GM12878 (cell line): ENCODE measurements around the gene CRP.

Experiments
- CBFB ChIP-seq: IDR thresholded peaks from 2 replicates; pipeline ENCODE4 v1.6.1; 2016; ENCODE audit warnings: antibody characterized with exemption, low read depth
- ESRRA ChIP-seq: IDR thresholded peaks from 2 replicates; pipeline ENCODE4 v1.6.1; 2012; ENCODE audit warnings: mild to moderate bottlenecking, low read length, improper control_type of control experiment
- NFIC ChIP-seq: IDR thresholded peaks from 2 replicates; pipeline ENCODE4 v1.6.1; 2012; ENCODE audit warnings: low read depth, mild to moderate bottlenecking, inconsistent platforms, low read length, moderate library complexity
- POLR2AphosphoS5 ChIP-seq: IDR thresholded peaks from 2 replicates; pipeline ENCODE4 v1.6.1; 2011; ENCODE audit warnings: mild to moderate bottlenecking, low read length, inconsistent platforms
- RBBP5 ChIP-seq: fragments of 200-600 bp; sonication (generic); conservative IDR thresholded peaks from 2 replicates; pipeline ENCODE4 v1.6.1; 2016
- SP1 ChIP-seq: IDR thresholded peaks from one replicate; pipeline ENCODE4 v1.6.1; 2011; ENCODE audit warnings: low read depth, low read length
- SRF ChIP-seq, 2 experiments: IDR thresholded peaks; 2 replicates each; pipeline ENCODE4 v1.6.1; 2011; ENCODE audit warnings: low read depth in 2 of 2, low read length in 2 of 2, mild to moderate bottlenecking in 1 of 2, moderate library complexity in 1 of 2
- TAF1 ChIP-seq: IDR thresholded peaks from 2 replicates; pipeline ENCODE4 v1.6.1; 2011; ENCODE audit warnings: mild to moderate bottlenecking, low read depth, low read length, borderline replicate concordance
- ZNF384 ChIP-seq: IDR thresholded peaks from 2 replicates; pipeline ENCODE4 v1.6.1; 2012; ENCODE audit warnings: low read depth, mild to moderate bottlenecking, low read length, improper control_type of control experiment, borderline replicate concordance
- TF ChIP-seq, protein P1 (sequence below): IDR thresholded peaks from 2 replicates; pipeline ENCODE4 v1.6.1; 2012; ENCODE audit warnings: mild to moderate bottlenecking, low read depth, low read length
- TF ChIP-seq, protein P2 (sequence below), 3 experiments: IDR thresholded peaks in 2 of 3; conservative IDR thresholded peaks in 1 of 3; 2 replicates each; pipeline ENCODE4 v1.5.1; 2011; ENCODE audit warnings: low read depth in 3 of 3, low read length in 3 of 3, mild to moderate bottlenecking in 3 of 3, control low read depth in 2 of 3, moderate library complexity in 2 of 3, inconsistent platforms in 1 of 3, mixed read lengths in 1 of 3; ENCODE audit not compliant: control insufficient read depth in 2 of 3, insufficient read depth in 1 of 3; ENCODE audit errors: extremely low read depth in 1 of 3
- TF ChIP-seq, protein P3 (sequence below): fragments of 450-650 bp; formaldehyde crosslinking; IDR thresholded peaks from 2 replicates; pipeline ENCODE4 v1.4.0; 2022; ENCODE audit warnings: mild to moderate bottlenecking, moderate library complexity
- TF ChIP-seq, protein P4 (sequence below): fragments of 150-350 bp; IDR thresholded peaks from 2 replicates; pipeline ENCODE4 v1.6.1; 2014; ENCODE audit warnings: mild to moderate bottlenecking, low read depth, low read length

DNA sequence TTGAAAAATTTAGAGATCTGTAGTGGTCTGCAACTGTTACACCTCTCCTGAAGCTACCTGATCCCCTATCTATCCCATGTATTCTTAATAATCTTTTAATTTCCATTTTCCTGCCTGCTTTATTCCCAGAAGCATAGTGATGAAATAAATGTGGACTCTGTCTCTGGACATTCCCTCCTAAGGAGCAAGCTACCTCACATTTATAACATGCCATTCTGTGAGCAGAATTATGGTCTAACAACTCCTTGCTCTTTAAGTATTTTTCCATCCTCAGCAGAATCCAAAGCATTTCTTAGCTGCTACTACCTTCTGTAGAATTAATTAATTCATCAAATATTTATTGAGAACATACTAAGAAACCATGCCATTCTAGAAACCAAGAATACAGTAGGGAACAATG, 15.1 kb downstream of the CRP start:
- TF ChIP-seq SP1 (no peak), SRF (IDR thresholded peaks at IDR 0.05; ENCODE audit: low read depth in 2 of 2, low read length in 2 of 2) (no peak), RBBP5 (no peak), ZNF384 (no peak), NFIC (no peak), CBFB (no peak), TAF1 (no peak), POLR2AphosphoS5 (no peak), ESRRA (no peak)
- TF ChIP-seq, protein P1, sequence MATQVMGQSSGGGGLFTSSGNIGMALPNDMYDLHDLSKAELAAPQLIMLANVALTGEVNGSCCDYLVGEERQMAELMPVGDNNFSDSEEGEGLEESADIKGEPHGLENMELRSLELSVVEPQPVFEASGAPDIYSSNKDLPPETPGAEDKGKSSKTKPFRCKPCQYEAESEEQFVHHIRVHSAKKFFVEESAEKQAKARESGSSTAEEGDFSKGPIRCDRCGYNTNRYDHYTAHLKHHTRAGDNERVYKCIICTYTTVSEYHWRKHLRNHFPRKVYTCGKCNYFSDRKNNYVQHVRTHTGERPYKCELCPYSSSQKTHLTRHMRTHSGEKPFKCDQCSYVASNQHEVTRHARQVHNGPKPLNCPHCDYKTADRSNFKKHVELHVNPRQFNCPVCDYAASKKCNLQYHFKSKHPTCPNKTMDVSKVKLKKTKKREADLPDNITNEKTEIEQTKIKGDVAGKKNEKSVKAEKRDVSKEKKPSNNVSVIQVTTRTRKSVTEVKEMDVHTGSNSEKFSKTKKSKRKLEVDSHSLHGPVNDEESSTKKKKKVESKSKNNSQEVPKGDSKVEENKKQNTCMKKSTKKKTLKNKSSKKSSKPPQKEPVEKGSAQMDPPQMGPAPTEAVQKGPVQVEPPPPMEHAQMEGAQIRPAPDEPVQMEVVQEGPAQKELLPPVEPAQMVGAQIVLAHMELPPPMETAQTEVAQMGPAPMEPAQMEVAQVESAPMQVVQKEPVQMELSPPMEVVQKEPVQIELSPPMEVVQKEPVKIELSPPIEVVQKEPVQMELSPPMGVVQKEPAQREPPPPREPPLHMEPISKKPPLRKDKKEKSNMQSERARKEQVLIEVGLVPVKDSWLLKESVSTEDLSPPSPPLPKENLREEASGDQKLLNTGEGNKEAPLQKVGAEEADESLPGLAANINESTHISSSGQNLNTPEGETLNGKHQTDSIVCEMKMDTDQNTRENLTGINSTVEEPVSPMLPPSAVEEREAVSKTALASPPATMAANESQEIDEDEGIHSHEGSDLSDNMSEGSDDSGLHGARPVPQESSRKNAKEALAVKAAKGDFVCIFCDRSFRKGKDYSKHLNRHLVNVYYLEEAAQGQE: no peak
- TF ChIP-seq, protein P2, sequence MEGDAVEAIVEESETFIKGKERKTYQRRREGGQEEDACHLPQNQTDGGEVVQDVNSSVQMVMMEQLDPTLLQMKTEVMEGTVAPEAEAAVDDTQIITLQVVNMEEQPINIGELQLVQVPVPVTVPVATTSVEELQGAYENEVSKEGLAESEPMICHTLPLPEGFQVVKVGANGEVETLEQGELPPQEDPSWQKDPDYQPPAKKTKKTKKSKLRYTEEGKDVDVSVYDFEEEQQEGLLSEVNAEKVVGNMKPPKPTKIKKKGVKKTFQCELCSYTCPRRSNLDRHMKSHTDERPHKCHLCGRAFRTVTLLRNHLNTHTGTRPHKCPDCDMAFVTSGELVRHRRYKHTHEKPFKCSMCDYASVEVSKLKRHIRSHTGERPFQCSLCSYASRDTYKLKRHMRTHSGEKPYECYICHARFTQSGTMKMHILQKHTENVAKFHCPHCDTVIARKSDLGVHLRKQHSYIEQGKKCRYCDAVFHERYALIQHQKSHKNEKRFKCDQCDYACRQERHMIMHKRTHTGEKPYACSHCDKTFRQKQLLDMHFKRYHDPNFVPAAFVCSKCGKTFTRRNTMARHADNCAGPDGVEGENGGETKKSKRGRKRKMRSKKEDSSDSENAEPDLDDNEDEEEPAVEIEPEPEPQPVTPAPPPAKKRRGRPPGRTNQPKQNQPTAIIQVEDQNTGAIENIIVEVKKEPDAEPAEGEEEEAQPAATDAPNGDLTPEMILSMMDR (IDR thresholded peaks at IDR 0.05 in 2 of 3, conservative IDR thresholded peaks at IDR 0.05 in 1 of 3; ENCODE audit: control insufficient read depth in 2 of 3, extremely low read depth in 1 of 3, insufficient read depth in 1 of 3, low read depth in 3 of 3, low read length in 3 of 3): no peak
- TF ChIP-seq, protein P3, sequence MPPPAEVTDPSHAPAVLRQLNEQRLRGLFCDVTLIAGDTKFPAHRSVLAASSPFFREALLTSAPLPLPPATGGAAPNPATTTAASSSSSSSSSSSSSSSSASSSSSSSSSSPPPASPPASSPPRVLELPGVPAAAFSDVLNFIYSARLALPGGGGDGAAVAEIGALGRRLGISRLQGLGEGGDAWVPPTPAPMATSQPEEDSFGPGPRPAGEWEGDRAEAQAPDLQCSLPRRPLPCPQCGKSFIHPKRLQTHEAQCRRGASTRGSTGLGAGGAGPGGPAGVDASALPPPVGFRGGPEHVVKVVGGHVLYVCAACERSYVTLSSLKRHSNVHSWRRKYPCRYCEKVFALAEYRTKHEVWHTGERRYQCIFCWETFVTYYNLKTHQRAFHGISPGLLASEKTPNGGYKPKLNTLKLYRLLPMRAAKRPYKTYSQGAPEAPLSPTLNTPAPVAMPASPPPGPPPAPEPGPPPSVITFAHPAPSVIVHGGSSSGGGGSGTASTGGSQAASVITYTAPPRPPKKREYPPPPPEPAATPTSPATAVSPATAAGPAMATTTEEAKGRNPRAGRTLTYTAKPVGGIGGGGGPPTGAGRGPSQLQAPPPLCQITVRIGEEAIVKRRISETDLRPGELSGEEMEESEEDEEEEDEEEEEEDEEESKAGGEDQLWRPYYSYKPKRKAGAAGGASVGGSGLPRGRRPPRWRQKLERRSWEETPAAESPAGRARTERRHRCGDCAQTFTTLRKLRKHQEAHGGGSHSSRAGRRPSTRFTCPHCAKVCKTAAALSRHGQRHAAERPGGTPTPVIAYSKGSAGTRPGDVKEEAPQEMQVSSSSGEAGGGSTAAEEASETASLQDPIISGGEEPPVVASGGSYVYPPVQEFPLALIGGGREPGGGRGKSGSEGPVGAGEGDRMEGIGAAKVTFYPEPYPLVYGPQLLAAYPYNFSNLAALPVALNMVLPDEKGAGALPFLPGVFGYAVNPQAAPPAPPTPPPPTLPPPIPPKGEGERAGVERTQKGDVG (CRISPR knock-in tag): no peak
- TF ChIP-seq, protein P4, sequence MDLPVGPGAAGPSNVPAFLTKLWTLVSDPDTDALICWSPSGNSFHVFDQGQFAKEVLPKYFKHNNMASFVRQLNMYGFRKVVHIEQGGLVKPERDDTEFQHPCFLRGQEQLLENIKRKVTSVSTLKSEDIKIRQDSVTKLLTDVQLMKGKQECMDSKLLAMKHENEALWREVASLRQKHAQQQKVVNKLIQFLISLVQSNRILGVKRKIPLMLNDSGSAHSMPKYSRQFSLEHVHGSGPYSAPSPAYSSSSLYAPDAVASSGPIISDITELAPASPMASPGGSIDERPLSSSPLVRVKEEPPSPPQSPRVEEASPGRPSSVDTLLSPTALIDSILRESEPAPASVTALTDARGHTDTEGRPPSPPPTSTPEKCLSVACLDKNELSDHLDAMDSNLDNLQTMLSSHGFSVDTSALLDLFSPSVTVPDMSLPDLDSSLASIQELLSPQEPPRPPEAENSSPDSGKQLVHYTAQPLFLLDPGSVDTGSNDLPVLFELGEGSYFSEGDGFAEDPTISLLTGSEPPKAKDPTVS: no peak
